Bone marrow (tissue), 2 donors: ENCODE results near the gene TSPAN18.
A peak's percentile ranks its signal among the peaks of the same experiment; 100 is the strongest.

ENCODE experiments used
- DNase-seq, 2 donors: peaks; one replicate each; lab custom pipeline; 2025; lab: John Stamatoyannopoulos, UW

TSPAN18 gene

GRCh38 chr11:44711113-44711786 lies 15.5 kb upstream of the TSPAN18 start:
- no peak for DNase-seq

DNA sequence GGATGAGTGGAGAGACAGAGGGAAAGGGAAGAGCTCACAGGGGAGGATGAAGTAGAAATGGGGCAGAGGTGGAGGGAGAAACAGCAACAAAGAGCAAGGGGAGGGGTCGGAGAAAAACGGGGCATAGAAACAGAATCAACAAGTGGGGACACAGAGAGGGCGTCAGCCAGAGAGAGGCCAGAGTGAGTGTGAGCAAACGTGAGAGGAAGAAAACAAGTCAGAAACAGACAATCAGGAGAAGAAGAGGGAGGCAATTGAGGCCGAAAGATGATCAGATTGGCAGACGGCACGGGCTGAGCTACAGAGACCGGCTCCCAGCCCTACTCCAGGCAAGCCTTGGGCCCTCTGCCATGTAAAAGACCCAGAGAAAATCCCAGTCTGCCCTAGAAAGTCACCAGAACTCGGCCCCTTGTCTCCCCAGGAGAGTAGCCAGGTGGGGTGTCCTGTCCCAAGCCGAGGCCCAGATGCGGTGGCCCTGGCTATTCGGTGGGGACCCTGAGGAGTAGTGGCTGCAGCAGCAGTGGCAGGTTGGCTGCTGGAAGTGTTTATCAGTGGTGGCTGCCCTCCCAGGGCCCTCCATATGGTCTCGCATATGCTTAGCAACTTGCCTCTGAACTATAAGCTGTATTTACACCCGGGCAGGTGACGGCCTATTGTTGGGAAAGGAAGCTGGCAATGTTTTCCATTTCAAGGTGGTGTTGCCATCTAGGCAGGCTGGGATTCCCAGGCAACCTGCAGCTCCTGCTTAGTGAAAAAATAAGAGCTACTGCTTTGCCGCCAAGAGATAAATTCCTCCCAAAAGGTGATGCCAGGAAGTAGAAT lies 14.8 kb upstream of the TSPAN18 start:
- DNase-seq, result no peak

- DNase-seq, result no peak
Observed at GRCh38 chr11:44713022-44713421, 13.7 kb upstream of the TSPAN18 start.

- DNase-seq, result no peak
Observed at GRCh38 chr11:44716256-44716655, 10.5 kb upstream of the TSPAN18 start.

GRCh38 chr11:44718057-44718456 lies 8.7 kb upstream of the TSPAN18 start:
- no peak for DNase-seq

DNA sequence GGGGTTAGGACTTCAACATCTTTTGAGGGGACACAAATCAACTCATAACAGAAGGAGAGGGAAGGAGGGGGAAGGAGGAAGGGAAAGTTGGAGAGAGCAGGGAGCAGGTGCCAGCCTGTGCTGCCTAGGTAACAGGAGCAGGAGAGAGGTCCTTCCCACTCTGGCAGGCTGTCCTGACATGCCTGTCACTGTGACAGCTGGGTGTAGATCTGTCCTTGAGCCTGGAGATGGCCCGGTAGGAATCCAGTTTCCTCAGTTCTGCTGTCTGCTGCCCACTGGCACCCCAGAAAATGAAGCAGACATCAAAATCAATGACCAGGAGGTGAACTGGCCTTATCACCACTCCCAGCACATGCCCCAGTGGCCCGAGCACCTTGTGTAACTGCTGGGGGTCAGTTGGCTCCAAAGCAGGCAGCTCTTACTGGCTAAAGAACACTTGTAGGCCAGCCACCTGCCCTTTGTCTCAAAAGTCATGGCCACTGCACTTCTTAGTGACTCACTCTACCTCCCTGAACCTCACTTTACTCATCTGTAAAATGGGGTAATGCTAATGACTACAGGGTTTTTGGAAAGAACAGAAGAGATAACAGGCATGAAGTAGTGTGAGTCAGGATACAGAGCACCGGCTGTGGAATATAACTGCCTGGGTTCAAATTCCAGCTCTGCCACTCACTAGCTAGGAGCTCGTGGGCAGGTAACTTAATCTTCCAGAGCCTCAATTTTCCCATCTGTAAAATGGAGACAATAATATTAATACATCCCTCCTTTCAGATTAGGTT lies 8.0 kb upstream of the TSPAN18 start:
- no peak for DNase-seq

GRCh38 chr11:44725016-44725685 lies 1.6 kb upstream of the TSPAN18 start:
- DNase-seq, result no peak

DNA sequence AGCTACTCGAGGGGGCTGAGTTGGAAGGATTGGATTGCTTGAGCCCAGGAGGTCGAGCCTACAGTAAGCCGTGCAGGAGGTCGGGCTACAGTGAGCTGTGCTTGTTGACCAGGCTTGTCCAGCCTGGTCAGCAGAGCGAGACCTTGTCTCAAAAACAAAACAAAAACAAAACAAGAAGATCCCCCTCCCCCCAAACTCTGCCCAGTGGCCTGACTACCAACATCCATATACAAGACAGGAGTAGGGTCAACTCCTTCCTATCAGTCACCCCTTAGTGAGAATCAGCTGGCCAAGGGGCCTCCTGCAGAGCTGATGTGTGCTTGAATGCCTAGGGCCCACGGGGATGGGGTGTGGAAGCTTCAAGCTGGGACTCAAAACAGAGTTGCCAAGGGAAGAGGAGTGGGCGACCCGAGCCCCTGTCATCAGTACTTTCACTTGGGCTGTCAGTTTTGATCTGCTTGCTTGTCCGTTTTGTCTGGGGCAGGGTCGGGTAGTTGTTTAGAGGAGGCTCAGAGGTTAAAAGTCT lies 942 bp upstream of the TSPAN18 start:
- no peak for DNase-seq

GRCh38 chr11:44727114-44727372 lies 281 bp downstream of the TSPAN18 start:
- DNase-seq, result no peak

GRCh38 chr11:44727373-44728287 lies 868 bp downstream of the TSPAN18 start:
- DNase-seq, result peak; percentile 17 to 27

DNA sequence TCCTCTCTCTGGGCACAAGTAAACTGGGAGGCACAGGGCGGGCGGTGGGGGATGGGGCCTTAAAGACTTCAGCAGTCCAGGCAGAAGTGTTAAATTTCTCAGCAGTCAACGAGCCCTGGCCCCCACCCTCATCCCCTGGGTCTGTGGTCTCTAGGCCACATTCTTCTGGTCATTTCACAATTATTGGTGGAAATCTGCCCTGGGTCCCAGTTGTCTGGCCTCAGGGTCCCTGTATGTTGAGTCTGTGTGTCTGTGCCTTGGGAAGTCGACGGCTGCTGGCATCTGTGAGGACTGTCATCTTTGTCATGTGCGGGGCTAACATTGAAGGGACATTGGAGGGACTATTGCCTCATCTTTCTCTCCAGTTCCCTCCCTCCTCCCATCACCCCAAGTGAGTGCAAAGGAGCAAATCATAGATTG lies 1.7 kb downstream of the TSPAN18 start:
- no peak for DNase-seq

GRCh38 chr11:44729063-44729462 lies 2.3 kb downstream of the TSPAN18 start:
- no peak for DNase-seq

DNA sequence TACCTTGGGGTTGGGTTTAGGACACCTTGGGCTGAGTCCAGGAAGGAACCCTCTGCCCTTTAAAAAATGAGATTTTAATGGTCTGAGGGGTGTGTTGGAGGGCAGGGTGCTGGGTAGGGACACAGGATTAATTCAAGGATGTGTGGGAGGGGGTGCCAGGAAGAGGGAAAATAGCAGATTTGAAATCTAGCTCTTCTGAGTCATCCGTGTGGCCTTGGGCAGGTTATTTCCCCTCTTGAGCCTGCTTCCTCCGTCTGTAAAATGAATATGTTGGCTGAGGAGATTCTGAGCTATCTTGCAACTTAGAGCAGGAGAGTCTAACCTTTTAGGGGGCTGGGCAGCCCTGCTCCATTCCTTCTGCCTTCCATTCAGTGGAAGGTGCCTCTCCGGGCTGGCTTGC lies 3.0 kb downstream of the TSPAN18 start:
- DNase-seq, result no peak

- no peak for DNase-seq
Observed at GRCh38 chr11:44730775-44731174, 4.0 kb downstream of the TSPAN18 start.

DNA sequence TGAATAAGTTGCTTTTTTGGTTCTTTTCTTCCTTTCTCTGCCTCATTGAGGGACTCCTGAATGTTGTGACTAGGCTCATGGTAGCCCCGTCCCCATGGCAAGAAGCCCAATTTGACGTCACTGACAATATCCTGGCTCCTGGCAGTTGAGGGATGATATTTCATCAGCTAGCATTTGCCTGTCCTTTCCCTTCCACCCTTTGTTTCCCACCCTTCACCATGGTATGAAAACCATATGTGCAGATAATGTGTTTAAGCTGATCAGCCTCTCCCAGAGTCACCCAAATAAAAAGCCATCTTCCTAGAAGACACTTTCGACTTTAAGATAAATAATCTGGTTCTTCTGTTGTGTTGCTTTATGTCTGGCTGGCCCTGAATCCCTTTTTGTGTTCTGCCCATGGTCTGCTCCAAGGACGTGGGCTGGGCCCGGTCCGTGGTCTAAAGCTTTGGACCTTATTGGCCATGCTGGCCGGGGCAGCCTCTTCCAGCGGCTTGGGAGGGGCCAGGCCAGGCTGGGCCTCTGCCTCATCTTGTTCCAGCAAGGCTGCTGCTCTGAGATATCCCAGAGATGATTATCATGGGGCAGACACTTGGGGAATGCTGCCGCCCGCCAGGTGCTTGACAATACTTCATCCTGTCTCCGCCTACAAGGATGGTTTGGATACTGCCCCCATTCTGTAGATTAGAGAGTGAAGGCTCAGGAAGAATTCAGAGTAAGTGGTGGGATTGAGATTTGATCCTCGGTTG lies 5.1 kb downstream of the TSPAN18 start:
- no peak for DNase-seq

DNA sequence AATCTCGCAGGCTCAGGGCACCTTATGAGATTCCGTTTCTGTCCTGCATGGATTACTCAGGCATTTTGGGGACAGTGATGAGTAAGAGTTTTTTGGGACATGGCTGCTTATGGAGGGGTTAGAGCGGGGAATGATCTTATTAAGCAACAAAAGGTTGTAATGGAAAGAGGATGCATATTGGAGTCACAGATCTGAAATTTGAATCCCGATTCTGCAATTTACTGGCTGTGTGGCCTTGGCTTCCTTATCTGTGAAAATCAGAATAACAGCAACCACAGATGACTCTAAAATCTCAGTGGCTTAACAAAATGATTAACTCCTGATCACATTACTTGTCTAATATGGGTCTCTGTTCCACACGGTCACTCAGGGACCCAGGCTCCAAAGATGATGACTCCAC lies 5.8 kb downstream of the TSPAN18 start:
- no peak for DNase-seq

DNA sequence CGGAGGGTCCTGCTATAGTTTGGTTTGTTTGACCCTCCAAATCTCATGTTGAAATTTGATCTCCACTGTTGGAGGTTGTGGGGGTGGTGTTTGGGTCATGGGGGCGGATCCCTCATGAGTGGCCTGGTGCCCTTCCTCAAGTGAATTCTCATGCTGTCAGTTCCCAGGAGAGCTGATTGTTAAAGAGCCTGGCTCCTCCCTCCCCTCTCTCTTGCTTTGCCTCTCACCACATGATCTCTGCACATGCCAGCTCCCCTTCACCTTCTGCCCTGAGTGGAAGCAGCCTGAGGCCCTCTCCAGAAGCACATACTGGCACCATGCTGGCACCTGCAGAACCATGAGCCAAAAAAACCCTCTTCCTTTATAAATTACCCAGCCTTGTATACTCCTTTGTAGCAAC lies 7.1 kb downstream of the TSPAN18 start:
- DNase-seq, result no peak

DNA sequence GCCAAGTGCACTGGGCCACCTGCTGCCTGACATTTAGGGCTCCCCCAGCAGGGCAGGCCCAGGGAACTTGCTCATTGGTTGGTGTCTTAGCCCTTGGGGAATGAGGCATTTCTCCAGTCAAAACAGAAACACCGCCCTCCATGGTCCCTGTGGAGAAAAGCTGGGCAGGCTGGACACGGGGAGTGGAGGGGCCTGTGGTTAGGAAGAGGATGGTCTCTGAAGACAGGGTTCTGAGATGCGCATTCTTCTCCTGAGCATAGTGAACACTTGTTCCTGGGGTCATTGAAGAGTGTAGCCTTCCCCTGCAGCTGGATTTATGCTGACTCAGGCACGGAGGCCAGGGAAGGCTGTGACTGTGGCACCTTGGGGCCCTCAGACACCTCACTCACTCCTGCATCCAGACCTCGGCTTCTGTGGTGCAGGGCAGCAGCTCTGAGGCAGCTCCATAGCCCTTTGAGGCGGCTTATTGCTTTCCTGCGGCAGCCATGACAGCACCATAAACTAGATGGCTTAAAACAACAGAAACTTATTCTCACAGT lies 8.2 kb downstream of the TSPAN18 start:
- DNase-seq, result no peak

- DNase-seq, result no peak
Observed at GRCh38 chr11:44736791-44737190, 10.0 kb downstream of the TSPAN18 start.
